H9 (cell line): ENCODE results near the gene VIPR2. TPM values are rescaled to one million over a fixed set of nuclear protein-coding genes. Genes with fewer than 3 reads are reported as not detected.

ENCODE experiments used
- DNase-seq: peaks from one replicate; pipeline ENCODE4 v3.0.0-alpha.2; 2017
- H2AFZ ChIP-seq: one replicate; pipeline ENCODE4 v1.6.1; 2013; ENCODE audit warnings: mild to moderate bottlenecking, low read length, control low read depth, moderate library complexity
- H2AK5ac ChIP-seq: 2 replicates; pipeline ENCODE4 v1.6.1; 2013; ENCODE audit warnings: low read length, control low read depth, mixed read lengths; ENCODE audit not compliant: insufficient read length
- H2BK120ac ChIP-seq: one replicate; pipeline ENCODE4 v1.6.1; 2013; ENCODE audit warnings: low read depth, mild to moderate bottlenecking, low read length, control low read depth, inconsistent platforms; ENCODE audit not compliant: poor library complexity, severe bottlenecking
- H2BK12ac ChIP-seq: 2 replicates; pipeline ENCODE4 v1.6.1; 2013; ENCODE audit warnings: low read length, control low read depth, mixed read lengths, low read depth; ENCODE audit not compliant: insufficient read length
- H2BK15ac ChIP-seq: 2 replicates; pipeline ENCODE4 v1.6.1; 2013; ENCODE audit warnings: low read depth, low read length, control low read depth
- H2BK20ac ChIP-seq: one replicate; pipeline ENCODE4 v1.6.1; 2013; ENCODE audit warnings: low read depth, mild to moderate bottlenecking, low read length, control low read depth, inconsistent platforms; ENCODE audit not compliant: poor library complexity, severe bottlenecking
- H2BK5ac ChIP-seq: 2 replicates; pipeline ENCODE4 v1.6.1; 2013; ENCODE audit warnings: low read length, control low read depth, mixed read lengths; ENCODE audit not compliant: insufficient read length
- H3K14ac ChIP-seq: 2 replicates; pipeline ENCODE4 v1.6.1; 2013; ENCODE audit warnings: low read length, control low read depth; ENCODE audit not compliant: insufficient read depth
- H3K18ac ChIP-seq: 2 replicates; pipeline ENCODE4 v1.6.1; 2013; ENCODE audit warnings: low read depth, mild to moderate bottlenecking, mixed read lengths, low read length, control low read depth; ENCODE audit not compliant: insufficient read length
- H3K23ac ChIP-seq: 2 replicates; pipeline ENCODE4 v1.6.1; 2013; ENCODE audit warnings: low read length, control low read depth, mixed read lengths, low read depth; ENCODE audit not compliant: insufficient read length
- H3K23me2 ChIP-seq: 2 replicates; pipeline ENCODE4 v1.6.1; 2013; ENCODE audit warnings: low read depth, mild to moderate bottlenecking, mixed read lengths, low read length, control low read depth; ENCODE audit not compliant: insufficient read length, poor library complexity, severe bottlenecking
- H3K27ac ChIP-seq: 2 replicates; pipeline ENCODE4 v1.5.1; 2013; ENCODE audit warnings: low read length, control low read depth, mixed read lengths, low read depth; ENCODE audit not compliant: insufficient read length
- H3K27me3 ChIP-seq: 2 replicates; pipeline ENCODE4 v1.6.1; 2013; ENCODE audit warnings: low read length, control low read depth, inconsistent platforms; ENCODE audit not compliant: insufficient read depth
- H3K4ac ChIP-seq: 2 replicates; pipeline ENCODE4 v1.6.1; 2013; ENCODE audit warnings: low read depth, mild to moderate bottlenecking, control low read depth, inconsistent platforms, low read length, moderate library complexity
- H3K4me1 ChIP-seq: 2 replicates; pipeline ENCODE4 v1.6.1; 2013; ENCODE audit warnings: low read length, control low read depth, inconsistent platforms; ENCODE audit not compliant: insufficient read depth
- H3K4me2 ChIP-seq: 2 replicates; pipeline ENCODE4 v1.6.1; 2013; ENCODE audit warnings: low read length, control low read depth, mixed read lengths; ENCODE audit not compliant: insufficient read length, insufficient read depth
- H3K56ac ChIP-seq: 2 replicates; pipeline ENCODE4 v1.6.1; 2013; ENCODE audit warnings: low read depth, mild to moderate bottlenecking, mixed read lengths, low read length, control low read depth; ENCODE audit not compliant: insufficient read length
- H3K79me1 ChIP-seq: 2 replicates; pipeline ENCODE4 v1.6.1; 2013; ENCODE audit warnings: low read depth, mild to moderate bottlenecking, moderate library complexity, low read length, control low read depth, inconsistent platforms; ENCODE audit not compliant: insufficient read depth, poor library complexity, severe bottlenecking
- H3K79me2 ChIP-seq: 2 replicates; pipeline ENCODE4 v1.6.1; 2013; ENCODE audit warnings: low read length, control low read depth, inconsistent platforms; ENCODE audit not compliant: insufficient read depth
- H3K9ac ChIP-seq: 2 replicates; pipeline ENCODE4 v1.6.1; 2013; ENCODE audit warnings: low read length, control low read depth, mixed read lengths; ENCODE audit not compliant: insufficient read length; ENCODE audit errors: extremely low read depth
- H3K9me3 ChIP-seq: one replicate; pipeline ENCODE4 v1.6.1; 2013; ENCODE audit warnings: low read depth, low read length, inconsistent platforms; ENCODE audit not compliant: control insufficient read depth
- H3T11ph ChIP-seq: one replicate; pipeline ENCODE4 v1.6.1; 2013; ENCODE audit warnings: mild to moderate bottlenecking, low read length, control low read depth, inconsistent platforms
- H4K20me1 ChIP-seq: one replicate; pipeline ENCODE4 v1.6.1; 2013; ENCODE audit not compliant: control insufficient read depth, insufficient read length, insufficient read depth
- H4K5ac ChIP-seq: 2 replicates; pipeline ENCODE4 v1.6.1; 2013; ENCODE audit warnings: low read depth, mild to moderate bottlenecking, mixed read lengths, low read length, control low read depth; ENCODE audit not compliant: insufficient read length
- H4K8ac ChIP-seq: replicated peaks from 2 replicates; pipeline ENCODE4 v1.6.1; 2013; ENCODE audit warnings: low read length, control low read depth, mixed read lengths, low read depth; ENCODE audit not compliant: insufficient read length
- H4K91ac ChIP-seq: 2 replicates; pipeline ENCODE4 v1.6.1; 2013; ENCODE audit warnings: low read depth, mild to moderate bottlenecking, moderate library complexity, mixed read lengths, low read length, control low read depth; ENCODE audit not compliant: insufficient read length
- H3K27ac Mint-ChIP-seq, 3 experiments: 2 replicates in 2 of 3; 3 replicates in 1 of 3; pipeline ENCODE4 v1.8.0; 2020 to 2021; ENCODE audit warnings: mixed read lengths in 3 of 3, mild to moderate bottlenecking in 1 of 3, moderate library complexity in 1 of 3
- H3K27me3 Mint-ChIP-seq: 2 replicates; pipeline ENCODE4 v1.8.0; 2021; ENCODE audit warnings: low read depth, mild to moderate bottlenecking, moderate library complexity, mixed read lengths
- H3K36me3 Mint-ChIP-seq, 3 experiments: 2 replicates in 2 of 3; 3 replicates in 1 of 3; pipeline ENCODE4 v1.8.0; 2020 to 2021; ENCODE audit warnings: low read depth in 3 of 3, mixed read lengths in 3 of 3; ENCODE audit not compliant: insufficient read depth in 1 of 3
- H3K4me1 Mint-ChIP-seq, 2 experiments: 2 replicates each; pipeline ENCODE4 v1.8.0; 2020; ENCODE audit warnings: mixed read lengths in 2 of 2
- H3K4me3 Mint-ChIP-seq, 2 experiments: 2 replicates in 1 of 2; 3 replicates in 1 of 2; pipeline ENCODE4 v1.8.0; 2020 to 2021; ENCODE audit warnings: mild to moderate bottlenecking in 2 of 2, mixed read lengths in 2 of 2, moderate library complexity in 1 of 2
- H3K9me3 Mint-ChIP-seq, 2 experiments: 2 replicates in 1 of 2; 3 replicates in 1 of 2; pipeline ENCODE4 v1.8.0; 2020; ENCODE audit warnings: mild to moderate bottlenecking in 2 of 2, mixed read lengths in 2 of 2, moderate library complexity in 1 of 2
- CTCF ChIP-seq: fragments of 200-600 bp; sonication (generic); conservative IDR thresholded peaks from 3 replicates; pipeline ENCODE4 v1.8.0; 2021; ENCODE audit warnings: antibody characterized with exemption, mild to moderate bottlenecking
- WGBS: extraction: QIAGEN DNeasy Blood & Tissue Kit; methylation state at CpG from one replicate; pipeline ENCODE4 v1.1.7; 2013; ENCODE audit warnings: missing lambda C conversion rate, low lambda C conversion rate, mixed read lengths; ENCODE audit not compliant: insufficient read length; ENCODE audit errors: extremely low coverage; 5-methylcytosine and 5-hydroxymethylcytosine counted together
- total RNA-seq: library from RNA; stranded (reverse); gene quantifications from 2 replicates; pipeline ENCODE4 v1.2.1, GENCODE V29; 2021

The VIPR2 gene
- total RNA-seq, 1 experiment from 2014 or later = 1.6 TPM

DNA sequence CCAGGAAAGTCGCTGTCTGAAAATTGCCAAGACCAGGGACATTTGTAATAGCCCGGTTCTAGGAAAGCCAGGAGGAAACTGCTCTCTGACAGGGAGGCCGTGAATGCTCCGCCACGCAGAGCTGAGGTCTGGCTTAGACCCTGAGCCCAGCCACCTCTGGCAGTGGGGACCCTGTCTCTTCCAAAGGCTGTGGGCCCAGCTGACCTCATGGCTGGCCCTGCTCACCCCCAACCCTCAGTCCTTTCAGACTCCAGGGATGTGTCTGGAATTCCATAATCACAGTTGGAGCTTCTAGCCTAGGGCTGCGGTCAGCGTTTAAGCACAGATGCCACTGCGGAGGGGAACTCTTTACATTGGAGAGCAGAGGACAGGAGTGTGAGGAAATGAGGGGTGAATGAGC is 6.6 kb upstream of the VIPR2 start:
- Histone ChIP-seq H4K20me1 (no peaks in the 10 kb centered on the region), H3K9ac (no peak overlapping the region), H3K79me2 (no peaks in the 10 kb centered on the region), H3K56ac (no peak overlapping the region), H3K4me1 (peaks cover 6% of the 10 kb centered on the region; the same call in 1 of the 2 replicates), H4K91ac (no peak overlapping the region), H2BK15ac (no peak overlapping the region), H3K27ac (no peak overlapping the region), H3K14ac (no peak overlapping the region), H4K8ac (no peak overlapping the region), H3K27me3 (no peaks in the 10 kb centered on the region; the same call in 1 of the 2 replicates), H3K18ac (no peak overlapping the region), H2AK5ac (no peak overlapping the region), H4K5ac (no peak overlapping the region), H2AFZ (no peak overlapping the region), H3K9me3 (no peaks in the 10 kb centered on the region), H2BK120ac (no peak overlapping the region), H3K79me1 (no peaks in the 10 kb centered on the region), H2BK20ac (no peak overlapping the region), H3K4me2 (no peak overlapping the region), H2BK12ac (no peak overlapping the region), H3T11ph (no peak overlapping the region), H3K23me2 (no peaks in the 10 kb centered on the region), H3K23ac (no peak overlapping the region), H2BK5ac (no peak overlapping the region), H3K4ac (no peak overlapping the region)
- peaks cover 0 to 7% of the 10 kb centered on the region in 2 experiments; a peak in 1 of 4 replicates for H3K4me1 Mint-ChIP-seq
- H3K9me3 Mint-ChIP-seq = peaks cover 0 to 9% of the 10 kb centered on the region in 2 experiments; a peak in 1 of 5 replicates
- no peak for TF ChIP-seq CTCF
- H3K27ac Mint-ChIP-seq = no peak overlapping the region
- peaks cover 12% of the 10 kb centered on the region for H3K27me3 Mint-ChIP-seq
- no peak for DNase-seq
- H3K4me3 Mint-ChIP-seq = no peak overlapping the region
- no CpG with 5 or more reads among the region's 8 CpGs for WGBS
- no peaks in the 10 kb centered on the region for H3K36me3 Mint-ChIP-seq
